Adipocyte (in vitro differentiated cells): ENCODE data around the gene PRKCH.
"Not testable (repeated sequence)": the region's sequence is repeated elsewhere in the genome, so short reads cannot be mapped to it uniquely, and the experiment has no call there.

ENCODE experiments used
- DNase-seq: peaks from one replicate; pipeline ENCODE4 v3.0.0-alpha.2; 2015; ENCODE audit warnings: low read depth
- H3K27me3 ChIP-seq: replicated peaks from 2 replicates; pipeline ENCODE4 v1.7.0; 2013; ENCODE audit warnings: mild to moderate bottlenecking, low read length, moderate library complexity; ENCODE audit not compliant: control insufficient read depth, insufficient read depth
- H3K36me3 ChIP-seq: 2 replicates; pipeline ENCODE4 v1.7.0; 2013; ENCODE audit warnings: low read length, mild to moderate bottlenecking, moderate library complexity; ENCODE audit not compliant: control insufficient read depth, insufficient read depth, severe bottlenecking
- H3K4me1 ChIP-seq: 2 replicates; pipeline ENCODE4 v1.7.0; 2013; ENCODE audit warnings: mild to moderate bottlenecking, low read length, moderate library complexity; ENCODE audit not compliant: control insufficient read depth, insufficient read depth
- H3K4me3 ChIP-seq: 2 replicates; pipeline ENCODE4 v1.7.0; 2013; ENCODE audit warnings: mild to moderate bottlenecking, low read length, moderate library complexity
- H3K9ac ChIP-seq: 2 replicates; pipeline ENCODE4 v1.7.0; 2013; ENCODE audit warnings: mild to moderate bottlenecking, low read length, moderate library complexity
- H3K9me3 ChIP-seq: 2 replicates; pipeline ENCODE4 v1.7.0; 2013; ENCODE audit warnings: mild to moderate bottlenecking, low read length, moderate library complexity; ENCODE audit not compliant: control insufficient read depth

PRKCH gene

GRCh38 chr14:61396694-61397093 lies 75.3 kb downstream of the PRKCH start:
- H3K4me1 ChIP-seq, result no peaks in the 10 kb centered on the region
- H3K4me3 ChIP-seq, result no peak overlapping the region
- DNase-seq, result no peak
- H3K9ac ChIP-seq, result no peak overlapping the region
- peaks cover 33% of the 10 kb centered on the region for H3K27me3 ChIP-seq
- no peaks in the 10 kb centered on the region for H3K9me3 ChIP-seq
- H3K36me3 ChIP-seq, result no peaks in the 10 kb centered on the region

GRCh38 chr14:61397615-61398014 lies 76.2 kb downstream of the PRKCH start:
- DNase-seq, result no peak
- Histone ChIP-seq H3K4me1 (no peaks in the 10 kb centered on the region), H3K9me3 (no peaks in the 10 kb centered on the region), H3K4me3 (no peak overlapping the region), H3K9ac (no peak overlapping the region), H3K27me3 (peaks cover 33% of the 10 kb centered on the region), H3K36me3 (no peaks in the 10 kb centered on the region)

- no peaks in the 10 kb centered on the region for H3K4me1 ChIP-seq
- no peak overlapping the region for H3K9ac ChIP-seq
- H3K4me3 ChIP-seq, result no peak overlapping the region
- no peaks in the 10 kb centered on the region for H3K36me3 ChIP-seq
- peaks cover 33% of the 10 kb centered on the region for H3K27me3 ChIP-seq
- DNase-seq, result no peak
- H3K9me3 ChIP-seq, result no peaks in the 10 kb centered on the region
Observed at GRCh38 chr14:61398221-61398620, 76.8 kb downstream of the PRKCH start.

- H3K27me3 ChIP-seq, result peaks cover 28% of the 10 kb centered on the region
- DNase-seq, result no peak
- H3K9ac ChIP-seq, result no peak overlapping the region
- no peaks in the 10 kb centered on the region for H3K36me3 ChIP-seq
- no peaks in the 10 kb centered on the region for H3K4me1 ChIP-seq
- H3K4me3 ChIP-seq, result no peak overlapping the region
- H3K9me3 ChIP-seq, result no peaks in the 10 kb centered on the region
Observed at GRCh38 chr14:61399365-61399764, 78.0 kb downstream of the PRKCH start.

- H3K9ac ChIP-seq, result no peak overlapping the region
- H3K4me1 ChIP-seq, result no peaks in the 10 kb centered on the region
- no peak overlapping the region for H3K4me3 ChIP-seq
- no peaks in the 10 kb centered on the region for H3K36me3 ChIP-seq
- no peaks in the 10 kb centered on the region for H3K9me3 ChIP-seq
- DNase-seq, result no peak
- peaks cover 22% of the 10 kb centered on the region for H3K27me3 ChIP-seq
Observed at GRCh38 chr14:61401461-61401860, 80.1 kb downstream of the PRKCH start.

- no peaks in the 10 kb centered on the region for H3K4me1 ChIP-seq
- H3K36me3 ChIP-seq, result no peaks in the 10 kb centered on the region
- DNase-seq, result no peak
- H3K27me3 ChIP-seq, result peaks cover 20% of the 10 kb centered on the region
- no peaks in the 10 kb centered on the region for H3K9me3 ChIP-seq
- H3K4me3 ChIP-seq, result no peak overlapping the region
- no peak overlapping the region for H3K9ac ChIP-seq
Observed at GRCh38 chr14:61403411-61403810, 82.0 kb downstream of the PRKCH start.

GRCh38 chr14:61404637-61405036 lies 83.3 kb downstream of the PRKCH start:
- H3K4me3 ChIP-seq, result no peak overlapping the region
- H3K9me3 ChIP-seq, result no peaks in the 10 kb centered on the region
- no peaks in the 10 kb centered on the region for H3K36me3 ChIP-seq
- no peak for DNase-seq
- no peaks in the 10 kb centered on the region for H3K4me1 ChIP-seq
- H3K9ac ChIP-seq, result no peak overlapping the region
- peaks cover 25% of the 10 kb centered on the region for H3K27me3 ChIP-seq

- H3K27me3 ChIP-seq, result peaks cover 15% of the 10 kb centered on the region
- H3K9me3 ChIP-seq, result no peaks in the 10 kb centered on the region
- no peaks in the 10 kb centered on the region for H3K36me3 ChIP-seq
- H3K4me3 ChIP-seq, result no peak overlapping the region
- no peak for DNase-seq
- H3K9ac ChIP-seq, result no peak overlapping the region
- no peaks in the 10 kb centered on the region for H3K4me1 ChIP-seq
Observed at GRCh38 chr14:61406198-61406597, 84.8 kb downstream of the PRKCH start.

GRCh38 chr14:61406675-61407074 lies 85.3 kb downstream of the PRKCH start:
- no peak for DNase-seq
- H3K9me3 ChIP-seq, result no peaks in the 10 kb centered on the region
- H3K27me3 ChIP-seq, result peaks cover 15% of the 10 kb centered on the region
- H3K9ac ChIP-seq, result no peak overlapping the region
- no peaks in the 10 kb centered on the region for H3K36me3 ChIP-seq
- H3K4me1 ChIP-seq, result no peaks in the 10 kb centered on the region
- H3K4me3 ChIP-seq, result no peak overlapping the region

GRCh38 chr14:61408498-61408897 lies 87.1 kb downstream of the PRKCH start:
- no peak for DNase-seq
- H3K4me3 ChIP-seq, result no peak overlapping the region
- no peak overlapping the region for H3K9ac ChIP-seq

GRCh38 chr14:61409782-61410181 lies 88.4 kb downstream of the PRKCH start:
- Histone ChIP-seq H3K4me1 (no peaks in the 10 kb centered on the region), H3K36me3 (no peaks in the 10 kb centered on the region), H3K4me3 (no peak overlapping the region), H3K9ac (no peak overlapping the region), H3K27me3 (peaks cover 21% of the 10 kb centered on the region), H3K9me3 (no peaks in the 10 kb centered on the region)
- no peak for DNase-seq

More at GRCh38 chr14:61408498-61408897, 87.1 kb downstream of the PRKCH start:
- Histone ChIP-seq H3K4me1 (no peaks in the 10 kb centered on the region), H3K36me3 (no peaks in the 10 kb centered on the region), H3K9me3 (no peaks in the 10 kb centered on the region), H3K27me3 (peaks cover 21% of the 10 kb centered on the region)

- H3K9me3 ChIP-seq, H3K4me3 ChIP-seq: not testable (repeated sequence)
- H3K4me1 ChIP-seq, result peaks cover 21% of the 10 kb centered on the region
Observed at GRCh38 chr14:61415934-61416333, 94.6 kb downstream of the PRKCH start.

More at GRCh38 chr14:61415934-61416333, 94.6 kb downstream of the PRKCH start:
- peaks cover 15% of the 10 kb centered on the region for H3K27me3 ChIP-seq
- not testable (repeated sequence) for H3K36me3 ChIP-seq, H3K9ac ChIP-seq, DNase-seq
